GM21529 (cell line): ENCODE data around the gene FGD5.
A peak's percentile ranks its signal among the peaks of the same experiment; 100 is the strongest.

Experiments used
- ATAC-seq: cut with Tn5 transposase; IDR thresholded peaks from one replicate; pipeline ENCODE4 v1.9.1; 2021; ENCODE audit not compliant: unreplicated experiment

Gene FGD5

DNA sequence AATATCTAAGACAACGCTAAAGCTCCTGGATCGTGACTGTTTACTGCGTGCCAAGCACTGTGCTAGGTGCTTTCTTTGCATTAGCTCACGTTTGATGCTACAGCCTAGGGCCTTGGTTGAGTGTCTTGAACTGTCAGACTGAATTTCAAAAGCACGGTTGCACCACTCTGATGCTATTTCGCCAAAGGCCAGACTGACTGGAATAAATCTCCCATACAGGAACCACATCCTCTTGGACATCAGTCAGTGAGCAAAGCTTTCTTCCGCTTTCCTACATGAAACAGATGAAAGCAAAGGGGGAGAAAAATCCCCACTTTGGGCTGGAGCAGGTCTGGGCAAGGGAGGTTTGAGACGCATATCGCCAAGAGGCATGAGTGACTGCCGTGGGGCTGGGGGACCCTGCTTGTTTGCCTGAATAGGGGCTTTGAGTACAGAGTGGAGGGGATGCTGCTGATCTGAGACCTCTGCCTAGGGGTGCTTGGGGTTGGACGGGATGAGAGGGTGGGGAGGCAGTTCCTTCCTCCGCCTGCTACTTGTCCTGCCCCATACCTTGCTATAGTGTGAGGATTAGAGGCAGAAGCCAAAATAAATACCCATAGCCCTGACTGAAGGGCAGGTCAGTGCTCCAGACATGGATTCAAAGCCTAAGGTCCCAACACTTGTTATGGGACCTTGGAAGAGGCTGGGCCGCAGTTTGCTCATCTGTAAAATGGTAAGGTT lies 5.3 kb downstream of the FGD5 start:
- no peak for ATAC-seq

DNA sequence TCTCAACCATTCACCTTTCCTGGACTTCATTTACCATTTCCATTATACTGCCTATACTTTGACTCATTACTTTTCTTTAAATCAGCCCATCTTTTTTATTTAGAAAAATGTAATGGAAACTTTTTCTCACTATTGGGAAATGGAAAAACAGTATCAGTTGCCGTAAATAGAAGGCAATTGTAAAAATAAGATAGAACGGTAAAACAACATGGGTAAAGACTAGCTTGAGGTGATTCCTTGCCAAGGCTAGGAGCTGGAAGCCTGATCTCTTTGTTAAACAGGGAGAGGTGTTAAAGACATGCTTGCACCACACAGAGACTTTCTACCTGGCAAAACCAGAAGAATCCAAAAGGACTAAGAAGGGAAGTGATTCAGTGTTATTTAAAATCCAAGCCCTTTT lies 5.9 kb downstream of the FGD5 start:
- ATAC-seq: no peak

DNA sequence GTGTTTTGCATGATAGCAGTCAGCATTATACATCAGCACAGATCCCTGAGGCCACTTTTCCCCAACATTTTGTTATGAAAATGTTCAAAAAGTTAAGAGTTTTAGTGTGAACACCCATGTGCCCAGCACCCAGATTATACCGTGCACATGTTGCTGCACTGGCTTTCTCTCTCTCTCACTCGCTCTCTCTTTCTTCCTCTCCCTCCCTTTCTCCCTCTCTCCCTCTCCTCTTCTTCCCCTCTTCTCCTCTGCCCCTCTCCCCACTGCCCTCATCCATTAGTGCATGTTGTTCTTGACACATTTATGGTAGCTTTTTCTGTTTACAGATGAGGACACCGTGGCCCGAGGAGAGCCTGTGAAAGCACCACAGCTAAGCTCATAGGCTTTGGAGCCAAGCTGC lies 7.3 kb downstream of the FGD5 start:
- no peak for ATAC-seq

DNA sequence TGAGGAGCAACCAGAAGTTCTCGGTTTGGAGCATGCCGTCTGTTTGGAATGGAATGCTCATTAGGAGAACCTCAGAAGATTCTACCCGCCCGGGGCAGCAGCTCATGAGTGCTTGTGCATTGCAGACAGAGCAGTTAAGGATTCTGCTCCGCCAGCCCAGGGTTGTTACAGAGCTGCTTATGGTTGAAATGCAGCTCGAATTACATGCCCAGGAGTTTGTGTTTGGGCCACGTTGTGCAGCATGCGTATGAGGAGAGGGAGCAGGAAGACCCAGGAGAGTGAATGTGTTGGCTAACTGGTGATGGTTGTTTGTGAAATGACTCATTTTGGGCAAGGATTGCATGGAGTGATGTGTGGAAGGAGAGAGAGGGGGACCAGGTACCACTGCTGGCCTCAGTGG lies 9.0 kb downstream of the FGD5 start:
- no peak for ATAC-seq

DNA sequence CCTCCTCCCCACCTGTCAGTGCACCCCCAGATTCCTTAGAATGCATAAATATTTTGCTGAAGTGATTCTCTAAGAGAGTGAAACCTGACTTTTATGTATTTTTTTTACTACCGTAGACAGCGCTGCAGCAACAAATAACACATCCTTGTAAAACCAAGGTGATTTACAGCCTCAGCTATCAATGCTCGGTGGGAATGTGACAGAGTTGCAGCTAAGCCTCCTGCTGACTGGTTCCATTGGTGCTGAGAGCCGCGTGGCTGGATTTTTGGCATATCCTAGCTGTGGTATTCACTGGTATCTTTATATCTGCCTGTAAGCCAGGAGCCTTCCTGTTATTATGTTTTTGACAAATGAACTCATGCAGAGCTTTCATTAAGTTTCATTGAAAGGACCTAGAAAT lies 11.0 kb downstream of the FGD5 start:
- no peak for ATAC-seq

DNA sequence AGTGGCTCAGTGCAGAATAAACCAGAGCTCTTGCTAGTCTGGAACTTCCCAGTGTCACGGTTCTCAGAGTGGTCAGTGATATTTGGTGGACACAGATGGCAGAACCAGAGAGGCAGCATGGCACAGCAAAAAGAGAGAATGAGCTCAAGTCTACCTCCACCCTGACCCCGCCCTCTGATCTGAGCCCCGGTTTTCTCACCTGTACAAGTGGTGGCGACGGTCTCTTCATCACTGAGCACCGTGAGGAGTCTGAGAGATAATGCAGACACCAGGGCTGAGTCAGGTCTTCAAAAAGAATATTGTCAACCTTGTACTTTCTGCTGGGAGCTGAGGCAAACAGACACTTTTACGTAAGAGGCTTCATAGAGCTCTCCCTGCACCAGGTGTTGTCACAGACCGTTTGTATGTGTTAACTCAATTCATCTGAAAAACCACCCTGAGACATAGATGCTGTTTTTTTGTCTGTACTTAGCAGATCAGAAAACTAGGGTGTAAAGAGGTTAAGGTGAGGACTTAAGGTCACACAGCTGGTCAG lies 13.2 kb downstream of the FGD5 start:
- no peak for ATAC-seq

DNA sequence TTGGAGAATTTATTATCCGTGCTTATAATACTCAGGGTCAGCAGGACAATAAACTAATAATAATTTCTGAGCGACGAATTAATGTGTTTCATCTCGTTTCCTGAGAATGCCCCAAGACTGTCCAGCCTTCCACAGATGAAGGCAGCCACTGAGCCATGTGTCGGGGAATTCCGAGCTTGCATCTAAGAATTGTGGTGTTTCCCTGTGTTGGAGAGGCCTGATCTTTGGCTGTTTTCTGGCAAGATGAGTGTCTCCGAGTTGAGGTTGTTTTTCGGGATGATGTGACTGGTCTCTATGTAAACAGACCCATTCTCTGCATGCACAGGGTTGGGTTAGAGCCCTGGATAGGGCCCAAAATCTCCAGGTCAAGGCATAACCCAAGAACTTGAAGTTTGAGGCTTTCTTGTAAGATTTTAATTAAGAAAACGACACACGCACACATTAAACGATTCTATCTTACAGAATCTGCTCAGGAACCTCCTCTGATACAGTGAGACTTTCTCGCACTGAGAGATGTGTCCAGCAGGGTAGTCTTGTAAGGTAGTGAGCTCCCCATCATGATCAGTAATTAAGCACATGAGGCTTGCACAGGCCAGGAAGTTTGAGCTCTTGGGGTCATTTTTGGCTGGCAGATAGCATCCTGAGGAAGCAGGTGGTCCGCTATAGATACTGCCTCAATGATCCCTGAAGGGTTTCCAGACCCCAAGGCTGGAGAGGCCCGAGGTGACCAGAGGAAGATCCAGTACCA lies 14.4 kb downstream of the FGD5 start:
- no peak for ATAC-seq

DNA sequence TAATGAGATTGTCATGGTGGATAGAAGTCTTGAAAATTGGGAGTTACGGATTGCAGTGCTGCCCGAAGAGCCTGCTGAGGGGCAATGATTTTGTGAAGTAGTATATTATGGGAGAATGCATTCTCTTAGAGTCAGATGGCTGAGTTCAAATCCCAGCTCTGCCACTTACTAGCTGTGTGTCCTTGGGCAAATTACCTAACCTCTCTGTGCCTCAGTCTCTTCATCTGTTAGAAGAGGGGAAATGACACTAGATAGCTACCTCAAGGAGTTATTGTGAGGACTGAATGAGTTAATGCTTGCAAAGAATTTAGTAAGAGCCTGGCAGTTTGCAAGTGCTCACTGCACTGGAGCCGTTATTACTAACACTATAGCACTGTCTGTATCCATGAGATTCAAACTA lies 15.4 kb downstream of the FGD5 start:
- ATAC-seq: no peak

DNA sequence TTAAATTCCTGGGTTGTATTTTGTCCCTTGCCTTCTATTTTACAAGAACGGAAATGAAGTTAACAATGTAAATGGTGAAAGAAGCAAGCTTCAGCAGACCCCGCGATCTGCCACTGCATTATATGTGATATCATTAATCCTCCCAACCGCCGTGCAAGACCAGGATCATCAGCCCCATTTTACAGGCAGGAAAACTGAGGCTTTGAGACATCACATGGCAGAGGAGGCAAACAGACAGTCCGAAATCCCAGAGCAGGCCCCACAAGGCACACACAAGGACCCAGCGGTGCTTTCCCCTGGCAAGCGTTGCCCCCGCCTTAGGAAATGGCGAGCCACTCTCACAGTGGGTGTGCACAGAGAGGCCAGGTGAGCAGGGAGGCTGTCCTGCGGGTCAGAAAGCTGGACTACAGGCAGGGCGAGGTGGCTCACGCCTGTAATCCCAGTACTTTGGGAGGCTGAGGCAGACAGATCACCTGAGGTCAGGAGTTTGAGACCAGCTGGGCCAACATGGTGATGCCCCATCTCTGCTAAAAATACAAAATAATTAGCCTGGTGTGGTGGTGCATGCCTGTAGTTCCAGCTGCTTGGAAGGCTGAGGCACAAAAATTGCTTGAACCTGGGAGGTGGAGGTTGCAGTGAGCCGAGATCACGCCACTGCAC lies 16.2 kb downstream of the FGD5 start:
- ATAC-seq: no peak

DNA sequence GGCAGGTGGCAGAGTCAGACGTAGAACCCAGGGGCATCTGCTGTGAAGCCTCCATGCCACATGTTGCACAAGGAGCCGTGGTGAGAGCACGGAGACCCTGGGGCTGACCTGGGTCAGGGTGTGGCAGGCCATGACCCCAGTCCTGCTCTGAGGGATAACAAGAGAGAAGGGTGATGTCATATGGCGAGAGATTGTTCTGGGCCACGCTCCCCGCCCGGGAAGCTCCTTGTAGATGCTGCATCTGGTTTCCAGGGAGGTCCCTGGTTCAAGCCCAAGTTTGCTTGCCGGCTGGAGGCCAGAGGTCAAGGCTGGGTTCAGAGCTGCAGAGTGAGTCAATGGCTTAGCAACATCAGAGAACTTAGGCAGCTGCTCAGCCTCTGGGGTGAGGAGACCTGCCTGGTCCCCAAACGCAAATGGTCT lies 17.3 kb downstream of the FGD5 start:
- no peak for ATAC-seq

DNA sequence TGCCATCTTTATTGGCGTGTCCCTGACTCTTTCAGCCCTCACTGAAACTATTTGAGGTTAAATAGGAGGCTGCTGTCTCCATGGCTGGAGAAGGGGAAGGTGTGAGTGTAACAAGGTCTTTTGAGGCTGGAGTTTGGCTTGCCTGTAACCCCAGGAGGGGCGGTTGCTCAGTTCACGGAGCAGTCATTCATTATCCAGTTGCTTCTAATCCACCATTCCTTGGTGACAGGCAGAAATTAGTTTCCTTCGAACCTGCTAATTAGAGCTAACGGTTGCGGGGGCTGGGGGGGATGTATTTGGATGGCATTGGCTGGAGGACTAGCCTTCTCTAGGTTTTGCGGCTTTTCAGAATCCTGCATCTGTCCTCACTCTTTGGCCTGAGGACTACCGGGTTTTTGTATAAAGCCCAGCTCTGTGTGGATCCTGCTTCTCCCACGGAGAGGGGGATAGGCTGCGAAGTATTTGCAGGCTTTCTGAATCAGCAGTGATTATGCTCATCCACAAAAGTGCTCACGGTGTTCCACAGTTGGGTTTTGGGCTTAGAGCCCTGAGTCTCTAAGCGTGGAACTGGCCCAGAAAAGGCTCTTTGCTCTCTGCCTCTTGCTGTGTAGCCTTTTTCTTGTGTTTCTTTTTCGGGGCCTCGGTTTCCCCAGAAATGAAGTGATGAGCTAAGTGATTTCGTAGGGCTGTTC lies 18.6 kb downstream of the FGD5 start:
- ATAC-seq: no peak

DNA sequence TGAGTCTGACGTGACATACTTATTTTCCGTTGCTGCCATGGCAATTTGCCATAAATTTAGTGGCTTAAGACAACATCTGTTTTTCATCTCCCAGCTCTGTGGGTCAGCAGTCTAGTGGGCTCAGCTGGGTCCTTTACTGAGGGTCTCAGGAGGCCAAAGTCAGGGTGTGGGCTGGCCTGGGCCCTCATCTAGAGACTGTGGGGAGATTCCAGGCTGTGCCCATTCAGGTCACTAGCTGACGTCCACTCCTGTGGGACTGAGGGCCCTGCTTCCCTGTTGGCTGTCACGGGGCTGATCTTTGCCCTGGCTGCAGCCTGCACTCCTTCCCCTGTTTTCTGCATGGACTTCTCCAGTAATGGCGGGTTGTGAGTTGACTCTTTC lies 19.1 kb downstream of the FGD5 start:
- ATAC-seq: no peak

DNA sequence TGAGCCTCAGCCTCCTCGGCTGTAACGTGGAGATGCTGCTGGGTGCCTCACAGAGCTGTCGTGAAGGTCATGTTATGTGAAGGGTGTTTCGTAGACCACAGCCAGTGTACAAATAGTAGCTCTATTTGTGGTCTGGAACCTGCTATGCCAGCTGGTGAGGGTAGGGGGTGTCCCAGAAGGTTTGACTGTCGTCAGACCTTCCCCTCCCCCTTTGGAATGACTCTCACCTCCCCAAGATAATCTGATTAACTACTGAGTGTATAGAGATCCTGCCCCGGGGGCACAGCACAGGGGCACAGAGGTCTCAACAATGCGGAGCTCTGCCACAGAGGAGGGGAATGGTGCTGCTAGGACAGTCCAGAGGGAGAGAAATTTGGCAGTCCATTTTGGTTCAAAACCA lies 20.5 kb downstream of the FGD5 start:
- ATAC-seq: peak; percentile 48

DNA sequence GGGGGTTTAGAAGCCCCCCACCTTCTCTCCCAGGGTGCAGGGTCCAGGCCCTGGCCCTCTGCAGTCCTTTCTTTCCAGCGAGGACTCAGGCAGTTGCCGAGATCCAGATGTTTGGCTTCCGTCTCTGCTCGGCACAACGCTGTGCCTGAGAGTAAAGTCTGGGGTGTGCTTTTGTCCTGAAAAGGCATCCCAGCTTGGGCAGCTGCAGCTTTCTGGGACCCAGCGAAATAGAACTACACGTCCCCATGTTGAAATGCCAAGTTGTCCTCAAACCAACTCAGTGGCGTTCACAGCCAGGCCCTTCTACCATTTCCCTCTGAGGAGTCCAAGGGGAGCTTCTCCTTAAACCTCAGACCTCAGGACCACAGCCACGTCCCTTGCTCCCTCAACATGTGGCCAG lies 23.1 kb downstream of the FGD5 start:
- ATAC-seq: no peak

DNA sequence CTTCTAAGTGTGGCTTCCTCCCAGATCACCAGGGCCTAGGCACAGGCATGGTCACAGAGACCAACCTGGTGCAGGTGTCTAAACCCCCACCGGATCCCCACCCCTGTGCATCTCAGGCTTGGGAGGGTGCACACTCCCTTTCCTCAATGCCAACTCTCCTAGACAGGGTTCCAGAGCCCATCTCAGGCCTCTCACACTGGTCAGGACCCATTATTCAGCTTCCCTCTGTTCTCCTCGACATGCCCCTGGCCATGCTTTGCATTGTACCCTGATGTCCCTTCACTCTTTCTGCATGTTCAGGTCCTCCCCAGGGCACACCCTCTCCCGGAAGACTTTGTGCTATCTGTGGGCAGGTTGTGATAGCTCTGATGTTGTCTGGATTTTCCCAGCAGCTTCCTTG lies 23.5 kb downstream of the FGD5 start:
- no peak for ATAC-seq

DNA sequence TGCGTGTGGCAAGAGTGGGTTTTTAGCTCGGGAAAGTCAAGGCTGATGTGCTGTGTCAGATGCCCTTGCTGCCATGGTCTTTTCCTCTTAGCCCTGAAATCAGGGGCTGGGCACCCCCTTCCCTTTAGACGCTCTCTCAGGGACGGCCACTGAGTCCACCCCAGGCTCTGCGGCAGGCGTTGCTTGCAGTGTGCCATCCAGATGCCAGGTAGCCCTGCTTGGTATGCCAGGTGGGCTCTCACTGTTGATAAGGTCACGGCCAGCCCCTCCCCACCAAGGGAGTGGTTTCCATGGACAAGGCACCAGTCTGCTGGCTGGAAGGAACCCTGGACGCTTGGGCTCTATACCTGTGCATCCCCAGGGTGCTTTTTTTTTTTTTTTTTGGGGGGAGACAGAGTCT lies 24.6 kb downstream of the FGD5 start:
- ATAC-seq: no peak

DNA sequence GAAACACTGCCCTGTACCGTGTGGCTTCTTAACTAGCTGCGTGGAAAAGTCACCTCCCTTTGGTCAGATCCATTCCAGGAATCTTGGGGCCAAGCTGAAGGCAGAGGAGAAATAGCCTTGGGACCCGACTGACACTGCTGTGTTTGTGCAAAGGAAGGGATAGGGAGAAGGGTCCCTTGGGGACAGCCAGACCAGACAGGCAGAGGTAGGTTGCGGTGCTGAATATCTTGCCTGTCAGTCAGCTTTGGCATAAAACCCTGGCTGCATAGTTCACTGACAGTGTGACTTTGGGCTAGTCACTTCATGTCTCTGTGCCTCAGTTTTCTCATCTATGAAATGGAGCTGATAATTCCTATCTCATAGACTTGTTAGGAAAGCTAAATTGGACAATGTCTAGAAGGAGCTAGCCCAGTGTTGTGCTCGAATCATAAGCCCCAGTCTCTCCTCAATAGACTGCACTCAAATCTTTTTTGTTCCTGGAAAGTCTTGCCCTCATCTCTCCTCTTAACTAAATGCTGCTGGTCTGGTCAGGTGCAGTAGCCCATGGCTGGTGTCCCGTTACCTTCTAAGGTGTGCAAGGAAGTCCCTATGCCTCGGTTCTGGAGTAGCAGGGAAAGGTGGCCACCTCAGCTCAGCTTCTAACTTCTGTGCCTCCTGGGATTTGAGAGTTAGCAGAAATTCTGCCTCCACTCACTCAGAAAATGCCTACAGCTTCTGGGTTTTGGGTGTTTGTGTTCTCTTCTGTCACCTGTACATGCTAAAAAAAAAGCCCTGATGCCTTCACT lies 25.8 kb downstream of the FGD5 start:
- ATAC-seq: no peak

DNA sequence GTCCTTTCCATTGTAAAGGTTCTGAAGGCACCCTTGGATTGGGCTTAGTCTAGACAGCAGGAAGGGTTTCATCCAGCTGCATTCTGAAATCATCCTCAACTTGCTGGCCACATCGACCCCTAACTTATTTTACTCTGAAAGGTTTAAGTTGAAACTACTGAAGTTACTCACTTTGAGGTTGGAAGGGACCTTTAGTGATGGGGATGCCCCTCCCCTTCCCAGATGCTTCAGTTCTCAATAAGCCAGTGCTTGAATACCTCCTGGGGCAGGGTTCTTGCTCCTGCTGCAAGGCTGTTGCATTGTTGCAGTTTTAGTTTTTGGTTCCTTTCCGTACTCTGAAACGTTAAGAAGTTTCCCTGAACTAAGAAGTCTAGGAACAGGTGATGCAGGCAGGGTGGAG lies 26.4 kb downstream of the FGD5 start:
- ATAC-seq: no peak

DNA sequence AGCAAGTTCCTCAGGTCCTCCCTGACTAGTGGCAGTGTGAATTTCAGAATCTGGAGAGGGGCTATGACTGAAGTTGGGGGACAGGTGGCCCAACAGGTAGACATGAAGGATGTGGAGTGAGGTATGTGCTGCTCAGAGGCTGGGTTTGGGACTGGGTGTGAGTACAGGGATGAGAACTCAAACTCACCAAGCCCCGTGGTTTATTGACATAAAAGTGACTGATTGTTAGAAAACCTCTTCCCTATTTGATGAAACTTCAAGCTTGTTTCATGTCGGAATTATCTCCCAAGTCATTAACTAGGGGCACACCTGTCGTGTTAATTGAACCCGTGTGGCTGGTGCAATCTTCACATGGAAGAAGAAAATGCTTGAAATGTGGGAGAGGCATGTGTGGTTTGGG lies 27.1 kb downstream of the FGD5 start:
- ATAC-seq: no peak

DNA sequence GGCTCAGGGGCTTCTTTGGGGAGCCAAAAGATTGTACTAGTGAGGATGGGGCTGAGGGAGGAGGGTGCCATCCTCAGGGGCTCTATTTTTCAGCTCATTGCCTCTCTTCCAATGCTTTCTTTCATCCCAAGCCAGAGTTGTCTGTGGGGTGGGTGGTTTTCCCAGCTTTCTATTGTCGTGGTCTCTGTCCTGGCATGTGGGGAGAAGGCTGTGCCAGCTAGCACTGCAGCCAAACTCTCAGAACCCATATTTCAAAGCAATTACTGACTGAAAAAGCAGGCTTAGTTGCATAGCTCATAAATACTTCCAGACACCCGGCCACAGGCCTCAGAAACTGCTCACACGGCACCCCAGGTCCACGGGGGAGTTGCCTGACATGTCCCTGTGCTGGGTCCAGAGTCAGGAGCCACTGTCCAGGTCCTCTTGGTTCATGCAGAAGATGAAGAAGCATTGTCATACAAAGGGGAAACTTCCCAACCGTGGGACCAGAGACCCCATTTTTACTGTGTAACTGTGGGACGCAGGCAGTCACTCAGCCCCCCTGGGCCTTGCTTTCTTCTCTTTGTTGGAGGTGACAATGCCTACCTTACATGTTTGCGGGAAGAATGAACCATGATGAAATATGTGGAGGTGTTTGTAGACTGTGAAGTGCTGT lies 27.6 kb downstream of the FGD5 start:
- ATAC-seq: no peak
